Stimulated activated CD4-positive, alpha-beta T cell treated with anti-CD3 and anti-CD28 coated beads, Interleukin-2, amount 100 ng/mL, for 48 hours (primary cell): ENCODE data around the gene LYRM4.
A peak's percentile ranks its signal among the peaks of the same experiment; 100 is the strongest.

ENCODE experiments used
- DNase-seq, 2 donors: peaks; one replicate each; pipeline ENCODE4 v3.0.0-alpha.2; 2020

LYRM4 gene

DNA sequence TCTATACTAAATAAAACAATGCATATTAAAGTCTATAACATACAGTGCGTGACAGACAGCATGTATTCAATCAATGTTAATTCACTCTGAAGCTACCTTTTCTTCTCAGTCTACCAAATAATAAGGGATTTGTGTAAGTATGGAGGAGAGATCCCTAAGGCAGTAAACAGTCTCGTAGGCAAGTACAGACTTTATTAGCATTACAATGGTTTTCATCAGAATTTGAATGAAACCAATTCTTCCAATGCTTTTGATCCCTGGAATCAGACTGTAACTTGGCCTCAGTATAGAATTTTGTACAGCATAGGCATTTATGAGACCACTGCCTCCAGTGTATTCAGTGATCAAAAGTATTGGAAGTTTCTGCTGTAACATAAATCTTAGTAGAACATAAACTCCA, 19.5 kb downstream of the LYRM4 start:
- no peak for DNase-seq

DNA sequence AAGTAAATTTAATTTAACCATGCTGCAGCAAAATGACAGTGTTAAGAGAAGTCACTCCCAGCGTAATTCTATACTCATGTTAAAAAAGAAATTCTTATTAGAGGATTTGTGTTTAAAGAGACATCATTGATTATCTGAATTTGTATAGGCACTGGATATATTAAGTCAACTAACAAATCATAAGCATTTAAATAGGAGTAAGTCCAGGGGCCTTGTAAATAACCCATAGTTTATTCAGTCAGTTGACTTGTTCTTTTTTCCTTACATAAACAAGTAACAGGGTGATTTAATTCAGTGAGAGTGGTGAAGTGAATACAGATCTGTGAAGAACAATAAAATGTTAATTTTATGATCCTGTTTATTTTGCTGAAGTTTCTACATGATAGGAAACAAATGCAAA, 22.4 kb downstream of the LYRM4 start:
- DNase-seq = no peak

GRCh38 chr6:5237805-5238204, 22.9 kb downstream of the LYRM4 start:
- DNase-seq = no peak

GRCh38 chr6:5235830-5236229, 24.9 kb downstream of the LYRM4 start:
- DNase-seq = no peak

DNA sequence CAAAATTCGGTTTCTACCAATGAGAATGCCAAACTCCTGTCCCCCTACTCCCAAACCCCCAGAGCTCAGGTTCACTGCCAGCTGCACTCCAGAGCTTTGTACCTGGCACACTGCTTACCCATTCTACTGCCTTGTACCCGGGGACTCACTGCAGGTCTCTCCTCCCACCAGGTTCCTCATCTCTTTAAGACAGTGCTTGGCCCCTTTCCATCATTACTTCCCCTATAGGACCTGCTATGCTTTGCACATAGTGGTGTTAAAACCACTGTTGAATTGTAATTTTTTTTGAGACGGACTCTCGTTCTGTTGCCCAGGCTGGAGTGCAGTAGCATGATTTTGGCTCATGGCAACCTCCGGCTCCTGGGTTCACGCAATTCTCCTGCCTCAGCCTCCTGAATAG, 25.9 kb downstream of the LYRM4 start:
- no peak for DNase-seq

GRCh38 chr6:5231289-5231688, 29.5 kb downstream of the LYRM4 start:
- DNase-seq = no peak

DNA sequence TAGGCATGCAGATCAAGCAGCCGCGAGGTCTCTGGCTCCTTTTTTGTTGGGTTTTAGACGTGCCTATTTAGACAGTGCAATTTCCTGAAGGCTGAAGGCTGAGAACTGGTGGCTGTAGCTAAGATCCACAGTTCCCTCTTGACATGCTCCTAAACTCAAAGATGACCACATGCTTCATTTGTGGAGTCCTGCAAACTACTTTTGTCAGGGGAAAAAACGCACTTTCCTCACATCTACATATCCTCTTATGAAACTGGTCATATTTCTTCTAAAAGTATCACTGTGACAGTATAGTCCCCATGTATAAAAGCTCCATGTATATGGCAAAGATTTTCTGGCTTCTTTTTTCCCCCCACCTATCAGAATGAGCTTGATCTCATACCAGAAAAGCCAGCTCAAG, 30.7 kb downstream of the LYRM4 start:
- DNase-seq = no peak

- DNase-seq = no peak
Observed at GRCh38 chr6:5229356-5229755, 31.4 kb downstream of the LYRM4 start.

DNA sequence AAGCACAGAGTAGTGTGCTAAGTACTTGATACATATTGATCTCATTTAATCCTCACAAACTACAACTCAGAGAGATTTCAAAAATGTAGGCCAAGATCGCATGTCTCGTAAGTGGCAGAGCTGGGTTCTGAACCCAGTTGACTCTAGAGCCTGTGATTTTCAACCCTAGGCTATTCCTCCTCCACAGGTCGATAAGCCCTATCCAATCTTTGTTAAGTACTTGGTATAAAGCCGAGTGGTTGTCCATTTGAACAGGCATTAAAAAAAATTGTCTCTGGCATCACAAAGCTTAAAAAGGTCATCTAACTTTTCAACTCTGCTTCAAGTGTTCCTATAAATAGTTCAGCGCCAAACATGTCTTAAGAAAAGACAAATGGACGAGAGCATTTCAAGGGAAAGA, 37.4 kb downstream of the LYRM4 start:
- no peak for DNase-seq

DNA sequence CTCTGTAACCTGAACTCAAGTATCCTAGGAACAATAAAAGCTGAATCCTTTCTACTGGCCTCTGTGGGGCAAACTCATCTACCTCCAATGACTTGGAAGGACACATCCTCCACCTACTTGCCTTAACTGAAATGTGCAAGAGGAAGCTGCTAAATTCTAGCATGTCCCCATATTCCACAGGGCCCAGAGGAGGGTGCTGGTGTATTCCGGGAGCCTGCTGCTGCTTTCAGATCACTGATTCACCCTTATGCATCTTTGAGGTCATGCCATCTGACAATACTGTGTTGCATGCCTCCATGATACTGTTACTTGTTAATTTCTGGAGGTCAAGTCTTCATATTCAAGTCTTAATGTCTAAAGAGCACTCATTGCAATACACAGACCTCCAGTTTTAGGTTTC, 40.3 kb downstream of the LYRM4 start:
- DNase-seq = no peak

GRCh38 chr6:5219011-5219691, 41.6 kb downstream of the LYRM4 start:
- no peak for DNase-seq

GRCh38 chr6:5217356-5217755, 43.4 kb downstream of the LYRM4 start:
- DNase-seq = no peak

DNA sequence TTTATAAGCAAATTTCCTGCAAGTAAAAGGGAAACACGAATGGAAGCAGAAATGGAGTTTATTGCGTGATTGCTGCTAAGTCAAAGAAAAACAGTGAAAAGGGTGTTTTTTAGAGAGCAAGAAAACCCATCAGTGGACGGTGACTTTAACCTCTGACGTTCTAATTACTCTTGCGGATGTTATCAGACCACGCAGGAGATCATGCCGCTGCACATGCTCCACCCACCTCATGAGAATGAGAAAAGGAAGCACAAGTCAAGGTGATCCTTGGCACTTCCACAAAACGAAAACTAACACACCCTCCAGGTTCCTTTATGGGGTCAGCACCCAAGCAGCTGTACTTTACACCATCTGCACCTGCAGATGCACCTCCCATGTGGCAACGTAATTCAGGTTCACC, 45.0 kb downstream of the LYRM4 start:
- no peak for DNase-seq

GRCh38 chr6:5215159-5215558, 45.6 kb downstream of the LYRM4 start:
- no peak for DNase-seq

DNA sequence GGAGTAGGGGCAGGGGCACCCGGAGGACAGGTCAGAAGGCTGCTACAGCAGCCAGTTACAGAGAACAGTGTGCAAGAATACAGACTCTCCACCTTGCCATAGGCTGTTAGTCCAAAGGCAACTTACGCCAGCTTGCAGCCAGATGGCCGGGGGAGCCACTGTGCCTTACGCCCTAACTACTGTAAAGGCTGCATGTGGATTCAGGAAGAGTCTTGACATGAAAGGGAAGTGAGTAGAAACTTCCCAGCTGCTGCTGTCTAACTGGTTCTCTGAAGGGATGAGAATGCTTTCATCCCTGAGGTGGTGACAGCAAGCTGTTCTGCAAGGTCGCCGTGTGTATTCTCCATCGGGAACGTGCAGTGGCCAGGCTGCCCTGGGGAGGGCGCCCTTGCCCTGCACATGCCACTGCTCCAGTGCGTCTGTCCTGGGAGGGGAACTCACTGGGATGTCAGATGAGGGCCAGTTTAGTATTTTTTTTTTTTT, 46.1 kb downstream of the LYRM4 start:
- peak; percentile 26 to 32 for DNase-seq

DNA sequence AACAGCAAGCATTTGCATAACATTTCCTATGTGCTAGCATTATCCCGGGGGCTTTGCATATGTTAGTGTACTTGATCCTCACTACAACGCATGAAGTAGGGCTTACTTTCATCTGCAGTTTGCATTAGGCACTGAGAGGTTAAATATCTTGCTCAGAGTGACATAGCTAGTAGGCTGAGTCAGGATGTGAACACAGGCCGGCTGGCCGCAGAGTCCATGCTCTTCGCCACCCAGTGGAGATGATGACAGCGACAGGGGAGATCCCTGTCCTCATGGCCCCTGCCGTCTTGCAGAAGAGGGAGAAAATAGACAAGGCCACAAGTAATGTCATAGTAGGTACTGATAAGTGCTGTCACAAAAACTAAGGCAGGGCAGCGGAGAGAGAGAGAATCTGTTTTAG, 46.9 kb downstream of the LYRM4 start:
- DNase-seq = no peak

DNA sequence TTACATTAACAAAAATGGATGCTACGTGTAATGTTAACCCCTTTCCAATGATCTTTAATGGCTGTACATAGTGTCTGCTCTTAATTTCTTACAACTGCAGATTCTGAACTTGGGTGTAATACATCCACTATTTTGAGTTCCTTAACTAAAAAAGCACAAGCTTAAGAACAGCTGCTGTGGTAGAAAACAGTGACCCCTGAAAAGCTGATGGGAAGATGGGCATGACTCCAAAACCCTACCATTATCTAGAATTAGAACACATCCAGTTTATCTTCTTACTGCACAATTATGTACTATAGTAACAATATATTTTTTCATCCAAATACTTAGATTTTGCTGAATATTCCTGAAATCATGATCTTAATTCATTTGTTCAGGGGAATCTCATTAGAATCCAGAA, 49.3 kb downstream of the LYRM4 start:
- no peak for DNase-seq

DNA sequence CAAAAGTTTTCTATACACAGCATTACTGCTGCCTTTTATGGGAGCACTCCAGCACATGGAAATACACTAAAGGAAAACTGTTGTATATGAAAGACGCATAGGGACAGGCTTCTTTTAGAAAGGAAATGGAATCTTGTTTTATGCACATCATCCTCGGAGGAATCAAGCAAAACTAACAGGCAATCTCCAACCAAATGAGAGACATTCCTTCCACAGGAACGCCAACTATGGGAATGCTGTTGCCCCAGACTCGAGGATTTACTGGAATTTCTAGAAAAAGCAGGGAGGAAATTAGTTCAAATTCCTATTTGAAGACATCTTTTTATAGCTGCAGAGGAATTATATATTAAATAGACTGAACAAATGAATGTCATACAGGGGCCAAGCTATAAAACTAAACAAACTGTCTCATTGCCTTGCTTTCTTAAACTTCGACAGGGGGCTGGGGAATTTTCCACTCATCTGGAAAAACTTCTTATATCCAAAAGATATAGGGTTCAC, 52.2 kb downstream of the LYRM4 start:
- DNase-seq = no peak

DNA sequence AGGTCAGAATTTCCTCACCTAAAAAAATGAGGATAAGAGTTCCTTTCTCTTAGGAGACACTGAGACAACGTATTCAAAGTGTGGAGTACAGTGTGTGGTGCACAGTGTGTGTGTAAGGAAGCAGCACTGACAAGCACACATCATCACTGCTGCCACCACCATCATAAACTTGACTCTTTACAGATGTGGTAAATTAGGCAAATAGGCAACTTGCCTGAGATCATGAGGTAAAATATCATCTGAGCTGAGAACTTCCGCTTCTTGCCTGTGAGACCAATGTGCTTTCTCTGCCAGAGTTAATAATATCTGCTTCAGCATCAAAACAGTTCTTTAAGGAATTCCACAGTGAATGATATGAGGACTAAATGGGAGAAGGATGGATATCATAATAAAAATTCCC, 52.7 kb downstream of the LYRM4 start:
- DNase-seq = no peak

GRCh38 chr6:5206920-5207561, 53.7 kb downstream of the LYRM4 start:
- no peak for DNase-seq

- DNase-seq = no peak
Observed at GRCh38 chr6:5205877-5206850, 54.6 kb downstream of the LYRM4 start.

DNA sequence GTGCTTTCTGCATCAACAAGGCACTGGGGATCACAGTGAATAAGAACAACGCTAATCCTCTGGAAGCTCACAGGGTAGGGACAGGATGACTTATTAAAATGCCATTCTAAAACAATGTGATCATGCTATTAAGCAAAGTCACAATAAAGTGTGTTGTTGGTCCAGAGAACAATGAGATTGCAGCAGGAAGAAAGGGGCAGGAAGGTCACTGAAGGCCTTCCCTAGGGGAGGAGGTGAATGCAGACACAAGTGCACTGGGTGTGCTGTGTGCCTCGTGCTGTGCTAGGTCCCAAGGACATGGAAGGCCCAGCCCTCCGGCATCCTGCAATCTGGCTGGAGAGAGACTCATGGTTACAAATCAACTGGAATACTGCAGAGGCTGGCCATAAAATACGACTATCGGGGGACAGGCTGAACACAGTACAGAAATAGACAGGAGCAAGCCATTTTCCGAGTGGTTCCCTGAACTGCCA, 55.7 kb downstream of the LYRM4 start:
- DNase-seq = no peak

GRCh38 chr6:5204376-5204775, 56.4 kb downstream of the LYRM4 start:
- no peak for DNase-seq
